GM19324 (cell line): Measurements from ENCODE around the gene MDP1.

Source experiments
- ATAC-seq: cut with Tn5 transposase; IDR thresholded peaks from one replicate; pipeline ENCODE4 v1.9.1; 2021; ENCODE audit warnings: mild to moderate bottlenecking, moderate library complexity; ENCODE audit not compliant: unreplicated experiment, low FRiP score

MDP1 gene

GRCh38 chr14:24164518-24164991, 51.3 kb downstream of the MDP1 start:
- no peak for ATAC-seq
